K562 (cell line): ENCODE data around the gene PARP11. TPM values are rescaled to one million over a fixed set of nuclear protein-coding genes. Genes with fewer than 3 reads are reported as not detected.

Experiments
- ATAC-seq: fragments of 200-7000 bp; cut with Tn5 transposase; 3 replicates; pipeline ENCODE4 v1.9.1; 2020; ENCODE audit warnings: moderate library complexity
- BruUV-seq: library from RNA; stranded (reverse); fragments of 400-500 nt; replicated peaks from 2 replicates; lab custom pipeline; 2021; lab: Mats Ljungman, UMichigan
- CTCF ChIA-PET: fragments of 300-600 bp; formaldehyde crosslinking; extraction: SDS; loops from one replicate; lab custom pipeline; 2021; ENCODE audit warnings: low intra/inter-chr PET ratio; lab: Yijun Ruan, JAX
- POLR2A ChIA-PET: fragments of 300-600, 350-650 bp; sonication (Branson Sonifier 250); formaldehyde crosslinking; extraction: SDS; loops from one replicate; lab custom pipeline; 2021; ENCODE audit warnings: antibody characterized with exemption, inconsistent platforms; lab: Yijun Ruan, JAX
- DNase-seq, 4 experiments: peaks; one replicate each; pipeline versions ENCODE4 v3.0.0 to v3.0.0-alpha.2; 2011 to 2018; ENCODE audit warnings: low spot score in 3 of 4, mixed read lengths in 3 of 4; ENCODE audit errors: extremely low read depth in 1 of 4
- FAIRE-seq: peaks from 2 replicates; lab custom pipeline; 2011; peaks lifted over from hg19 to GRCh38; lab: Jason Lieb, UNC
- H2AFZ ChIP-seq: 2 replicates; pipeline ENCODE4 v1.6.0; 2011; ENCODE audit warnings: low read depth, low read length, control low read depth, inconsistent platforms
- H3K27ac ChIP-seq: fragments of 200-600 bp; 3 replicates; pipeline ENCODE4 v1.8.0; 2011; ENCODE audit warnings: low read depth, mild to moderate bottlenecking, control low read depth, inconsistent platforms, low read length, moderate library complexity, mixed read lengths; ENCODE audit errors: extremely low read depth
- H3K27me3 ChIP-seq, 2 experiments: fragments of 300-600 bp in 1 of 2; 2 replicates in 1 of 2; 3 replicates in 1 of 2; pipeline versions ENCODE4 v1.6.0 to v1.8.0; 2011; ENCODE audit warnings: inconsistent platforms in 2 of 2, low read length in 2 of 2, mild to moderate bottlenecking in 1 of 2, mixed read lengths in 1 of 2, moderate library complexity in 1 of 2; ENCODE audit not compliant: control insufficient read depth in 2 of 2, insufficient read depth in 2 of 2
- H3K36me3 ChIP-seq: fragments of 300-600 bp; 3 replicates; pipeline ENCODE4 v1.8.0; 2011; ENCODE audit warnings: mild to moderate bottlenecking, low read length, inconsistent platforms; ENCODE audit not compliant: control insufficient read depth, insufficient read depth
- H3K4me1 ChIP-seq, 2 experiments: fragments of 200-600 bp in 1 of 2; replicated peaks in 1 of 2; 2 replicates in 1 of 2; 3 replicates in 1 of 2; pipeline versions ENCODE4 v1.5.1 to v1.8.0; 2011; ENCODE audit warnings: inconsistent platforms in 2 of 2, low read length in 2 of 2, mild to moderate bottlenecking in 1 of 2, mixed read lengths in 1 of 2, moderate library complexity in 1 of 2; ENCODE audit not compliant: control insufficient read depth in 2 of 2, insufficient read depth in 2 of 2
- H3K4me2 ChIP-seq: 2 replicates; pipeline ENCODE4 v1.6.1; 2011; ENCODE audit warnings: low read length, control low read depth, inconsistent platforms, mixed read lengths; ENCODE audit not compliant: insufficient read depth
- H3K4me3 ChIP-seq: fragments of 200-600 bp; sonication (generic), shearing (Covaris generic); 2 replicates; pipeline ENCODE4 v1.5.1; 2016; ENCODE audit warnings: control low read depth, inconsistent platforms
- H3K79me2 ChIP-seq: fragments of 200-600 bp; 3 replicates; pipeline ENCODE4 v1.8.0; 2011; ENCODE audit warnings: low read length, inconsistent platforms; ENCODE audit not compliant: control insufficient read depth, insufficient read depth
- H3K9ac ChIP-seq, 2 experiments: 2 replicates each; pipeline versions ENCODE4 v1.6.0 to v1.6.1; 2011; ENCODE audit warnings: low read depth in 2 of 2, low read length in 2 of 2, control low read depth in 1 of 2, inconsistent platforms in 1 of 2, mild to moderate bottlenecking in 1 of 2, mixed read lengths in 1 of 2; ENCODE audit not compliant: insufficient read depth in 1 of 2
- H3K9me1 ChIP-seq: one replicate; pipeline ENCODE4 v1.6.0; 2011; ENCODE audit warnings: inconsistent platforms, mild to moderate bottlenecking, low read length, moderate library complexity; ENCODE audit not compliant: control insufficient read depth, insufficient read depth
- H3K9me3 ChIP-seq: replicated peaks from 2 replicates; pipeline ENCODE4 v1.5.1; 2011; ENCODE audit warnings: low read depth, low read length, inconsistent platforms; ENCODE audit not compliant: control insufficient read depth, insufficient read depth
- H4K20me1 ChIP-seq: replicated peaks from 2 replicates; pipeline ENCODE4 v1.6.1; 2011; ENCODE audit warnings: low read length, inconsistent platforms, mixed read lengths; ENCODE audit not compliant: control insufficient read depth, insufficient read depth
- ZNF347 ChIP-seq: fragments of 450-650 bp; formaldehyde crosslinking; IDR thresholded peaks from 2 replicates; pipeline ENCODE4 v1.4.0; 2020; ENCODE audit warnings: low read depth, mild to moderate bottlenecking, moderate library complexity
- WGBS: fragments of 100-300 bp; shearing (Covaris generic); methylation state at CpG from one replicate; pipeline ENCODE4 v1.1.6; 2016; ENCODE audit warnings: low coverage, mixed read lengths; ENCODE audit not compliant: insufficient coverage; ENCODE audit errors: missing lambda C conversion rate; 5-methylcytosine and 5-hydroxymethylcytosine counted together
- in situ Hi-C: fragments of 300-500 bp; cut with MboI; formaldehyde crosslinking; loops from 4 replicates; pipeline ENCODE4 v1.15.0; 2018; ENCODE audit warnings: inconsistent platforms, mixed read lengths
- intact Hi-C: fragments of 100-400 bp; cut with micrococcal nuclease; formaldehyde crosslinking; loops from 2 replicates; pipeline ENCODE4 v1.14.2; 2022
- polyA plus RNA-seq, 8 experiments: library from polyadenylated mRNA; depleted of rRNA in 4 of 8; stranded (reverse) in 5 of 8; unstranded in 3 of 8; fragments of >200 nt; fragmentation: Nextera tagmentation in 2 of 8; fragmentation: Illumina TruSeq in 1 of 8; extraction: Ambion mirVana in 2 of 8; extraction: Trizol in 1 of 8; gene quantifications; 2 replicates each; pipeline versions ENCODE4 v1.2.1 to v1.2.3, GENCODE V29; 2011 to 2014; ENCODE audit warnings: inconsistent platforms in 1 of 8, missing spikeins in 1 of 8
- total RNA-seq, 7 experiments: library from RNA; depleted of rRNA in 6 of 7; stranded (reverse); fragments of >200 nt in 6 of 7; fragmentation: Illumina TruSeq in 2 of 7; extraction: Trizol in 2 of 7; gene quantifications; 2 replicates each; pipeline versions ENCODE4 v1.2.1 to v1.2.3, GENCODE V29; 2011 to 2021; ENCODE audit warnings: low replicate concordance in 1 of 7
- TF ChIP-seq, protein P1 (sequence below): fragments of 200-600 bp; sonication (generic); IDR thresholded peaks from one replicate; pipeline ENCODE4 v1.6.1; 2012; ENCODE audit warnings: mild to moderate bottlenecking, low read depth, low read length, inconsistent platforms
- TF ChIP-seq, protein P2 (sequence below): fragments of 200-800 bp; sonication (Bioruptor generic); IDR thresholded peaks from 2 replicates; pipeline ENCODE4 v1.6.1; 2017; ENCODE audit warnings: missing genetic modification characterization, missing compliant biosample characterization
- TF ChIP-seq, protein P3 (sequence below), 2 experiments: fragments of 200-800 bp in 1 of 2; sonication (Bioruptor generic) in 1 of 2; sonication (generic) in 1 of 2; formaldehyde crosslinking in 1 of 2; IDR thresholded peaks in 1 of 2; conservative IDR thresholded peaks in 1 of 2; 2 replicates each; pipeline versions ENCODE4 v1.5.0 to v1.6.1; 2016 to 2020; ENCODE audit warnings: missing compliant biosample characterization in 1 of 2, missing genetic modification characterization in 1 of 2, missing genetic modification reagents in 1 of 2

Gene PARP11
- total and polyA plus RNA-seq, 9 of the 15 experiments (the other 6 are each of a cell fraction or from before 2014, with no cell fraction given): 0.40 to 2.5 (median 1.4) TPM

DNA sequence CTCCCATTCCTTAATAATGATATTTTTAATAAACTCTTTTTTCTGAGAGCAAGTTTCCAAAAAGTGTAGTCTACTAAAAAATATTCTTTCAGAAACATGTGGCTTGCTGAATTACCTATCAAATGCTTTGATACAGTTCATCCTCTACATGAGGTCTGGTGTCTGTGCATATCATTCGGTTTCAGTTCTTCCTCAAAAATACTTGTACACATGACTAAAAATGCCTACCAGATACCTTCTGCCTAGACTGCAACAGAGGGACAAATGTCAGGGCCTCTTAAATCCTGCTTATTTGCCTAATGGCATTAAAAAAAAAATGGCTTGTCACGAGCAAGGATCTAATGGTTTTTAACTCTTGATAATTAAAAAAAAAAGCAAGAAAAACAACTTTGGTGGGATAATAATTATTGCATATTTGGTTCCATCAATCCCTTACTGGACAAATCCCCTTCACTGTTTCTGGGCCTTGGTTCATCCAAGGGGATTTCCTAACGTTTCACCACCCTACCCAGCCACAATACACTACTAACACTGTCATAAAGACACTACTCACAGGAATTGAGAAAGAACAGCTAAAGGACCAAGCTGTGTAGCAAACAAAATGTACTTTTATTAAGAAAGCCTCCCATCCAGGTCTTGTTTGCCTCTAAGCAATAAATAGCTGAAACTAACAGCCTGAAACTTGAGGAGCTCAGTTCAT is 45.7 kb downstream of the PARP11 start:
- no peaks in the 10 kb centered on the region for H3K4me1 ChIP-seq
- H3K79me2 ChIP-seq: no peaks in the 10 kb centered on the region
- no TSS peak for BruUV-seq
- H3K27ac ChIP-seq: no peak overlapping the region
- H3K9me3 ChIP-seq: no peaks in the 10 kb centered on the region
- no peaks in the 10 kb centered on the region for H3K9me1 ChIP-seq
- in situ Hi-C loops: no loop called here
- ChIA-PET CTCF (no interaction called here), POLR2A (no interaction called here)
- no peak for FAIRE-seq
- no peak for DNase-seq
- no peaks in the 10 kb centered on the region for H4K20me1 ChIP-seq
- H3K36me3 ChIP-seq: no peaks in the 10 kb centered on the region
- no peak overlapping the region for H3K4me2 ChIP-seq
- 7% methylated on average over 3 of the region's 3 CpGs for WGBS
- no peaks in the 10 kb centered on the region for H3K27me3 ChIP-seq
- no peak for ATAC-seq
- no peak overlapping the region for H3K9ac ChIP-seq
- intact Hi-C loops: no loop called here
- no peak overlapping the region for H2AFZ ChIP-seq
- no peak overlapping the region for H3K4me3 ChIP-seq
- TF ChIP-seq ZNF347 (CRISPR knock-in tag): no peak
- TF ChIP-seq, protein P1, sequence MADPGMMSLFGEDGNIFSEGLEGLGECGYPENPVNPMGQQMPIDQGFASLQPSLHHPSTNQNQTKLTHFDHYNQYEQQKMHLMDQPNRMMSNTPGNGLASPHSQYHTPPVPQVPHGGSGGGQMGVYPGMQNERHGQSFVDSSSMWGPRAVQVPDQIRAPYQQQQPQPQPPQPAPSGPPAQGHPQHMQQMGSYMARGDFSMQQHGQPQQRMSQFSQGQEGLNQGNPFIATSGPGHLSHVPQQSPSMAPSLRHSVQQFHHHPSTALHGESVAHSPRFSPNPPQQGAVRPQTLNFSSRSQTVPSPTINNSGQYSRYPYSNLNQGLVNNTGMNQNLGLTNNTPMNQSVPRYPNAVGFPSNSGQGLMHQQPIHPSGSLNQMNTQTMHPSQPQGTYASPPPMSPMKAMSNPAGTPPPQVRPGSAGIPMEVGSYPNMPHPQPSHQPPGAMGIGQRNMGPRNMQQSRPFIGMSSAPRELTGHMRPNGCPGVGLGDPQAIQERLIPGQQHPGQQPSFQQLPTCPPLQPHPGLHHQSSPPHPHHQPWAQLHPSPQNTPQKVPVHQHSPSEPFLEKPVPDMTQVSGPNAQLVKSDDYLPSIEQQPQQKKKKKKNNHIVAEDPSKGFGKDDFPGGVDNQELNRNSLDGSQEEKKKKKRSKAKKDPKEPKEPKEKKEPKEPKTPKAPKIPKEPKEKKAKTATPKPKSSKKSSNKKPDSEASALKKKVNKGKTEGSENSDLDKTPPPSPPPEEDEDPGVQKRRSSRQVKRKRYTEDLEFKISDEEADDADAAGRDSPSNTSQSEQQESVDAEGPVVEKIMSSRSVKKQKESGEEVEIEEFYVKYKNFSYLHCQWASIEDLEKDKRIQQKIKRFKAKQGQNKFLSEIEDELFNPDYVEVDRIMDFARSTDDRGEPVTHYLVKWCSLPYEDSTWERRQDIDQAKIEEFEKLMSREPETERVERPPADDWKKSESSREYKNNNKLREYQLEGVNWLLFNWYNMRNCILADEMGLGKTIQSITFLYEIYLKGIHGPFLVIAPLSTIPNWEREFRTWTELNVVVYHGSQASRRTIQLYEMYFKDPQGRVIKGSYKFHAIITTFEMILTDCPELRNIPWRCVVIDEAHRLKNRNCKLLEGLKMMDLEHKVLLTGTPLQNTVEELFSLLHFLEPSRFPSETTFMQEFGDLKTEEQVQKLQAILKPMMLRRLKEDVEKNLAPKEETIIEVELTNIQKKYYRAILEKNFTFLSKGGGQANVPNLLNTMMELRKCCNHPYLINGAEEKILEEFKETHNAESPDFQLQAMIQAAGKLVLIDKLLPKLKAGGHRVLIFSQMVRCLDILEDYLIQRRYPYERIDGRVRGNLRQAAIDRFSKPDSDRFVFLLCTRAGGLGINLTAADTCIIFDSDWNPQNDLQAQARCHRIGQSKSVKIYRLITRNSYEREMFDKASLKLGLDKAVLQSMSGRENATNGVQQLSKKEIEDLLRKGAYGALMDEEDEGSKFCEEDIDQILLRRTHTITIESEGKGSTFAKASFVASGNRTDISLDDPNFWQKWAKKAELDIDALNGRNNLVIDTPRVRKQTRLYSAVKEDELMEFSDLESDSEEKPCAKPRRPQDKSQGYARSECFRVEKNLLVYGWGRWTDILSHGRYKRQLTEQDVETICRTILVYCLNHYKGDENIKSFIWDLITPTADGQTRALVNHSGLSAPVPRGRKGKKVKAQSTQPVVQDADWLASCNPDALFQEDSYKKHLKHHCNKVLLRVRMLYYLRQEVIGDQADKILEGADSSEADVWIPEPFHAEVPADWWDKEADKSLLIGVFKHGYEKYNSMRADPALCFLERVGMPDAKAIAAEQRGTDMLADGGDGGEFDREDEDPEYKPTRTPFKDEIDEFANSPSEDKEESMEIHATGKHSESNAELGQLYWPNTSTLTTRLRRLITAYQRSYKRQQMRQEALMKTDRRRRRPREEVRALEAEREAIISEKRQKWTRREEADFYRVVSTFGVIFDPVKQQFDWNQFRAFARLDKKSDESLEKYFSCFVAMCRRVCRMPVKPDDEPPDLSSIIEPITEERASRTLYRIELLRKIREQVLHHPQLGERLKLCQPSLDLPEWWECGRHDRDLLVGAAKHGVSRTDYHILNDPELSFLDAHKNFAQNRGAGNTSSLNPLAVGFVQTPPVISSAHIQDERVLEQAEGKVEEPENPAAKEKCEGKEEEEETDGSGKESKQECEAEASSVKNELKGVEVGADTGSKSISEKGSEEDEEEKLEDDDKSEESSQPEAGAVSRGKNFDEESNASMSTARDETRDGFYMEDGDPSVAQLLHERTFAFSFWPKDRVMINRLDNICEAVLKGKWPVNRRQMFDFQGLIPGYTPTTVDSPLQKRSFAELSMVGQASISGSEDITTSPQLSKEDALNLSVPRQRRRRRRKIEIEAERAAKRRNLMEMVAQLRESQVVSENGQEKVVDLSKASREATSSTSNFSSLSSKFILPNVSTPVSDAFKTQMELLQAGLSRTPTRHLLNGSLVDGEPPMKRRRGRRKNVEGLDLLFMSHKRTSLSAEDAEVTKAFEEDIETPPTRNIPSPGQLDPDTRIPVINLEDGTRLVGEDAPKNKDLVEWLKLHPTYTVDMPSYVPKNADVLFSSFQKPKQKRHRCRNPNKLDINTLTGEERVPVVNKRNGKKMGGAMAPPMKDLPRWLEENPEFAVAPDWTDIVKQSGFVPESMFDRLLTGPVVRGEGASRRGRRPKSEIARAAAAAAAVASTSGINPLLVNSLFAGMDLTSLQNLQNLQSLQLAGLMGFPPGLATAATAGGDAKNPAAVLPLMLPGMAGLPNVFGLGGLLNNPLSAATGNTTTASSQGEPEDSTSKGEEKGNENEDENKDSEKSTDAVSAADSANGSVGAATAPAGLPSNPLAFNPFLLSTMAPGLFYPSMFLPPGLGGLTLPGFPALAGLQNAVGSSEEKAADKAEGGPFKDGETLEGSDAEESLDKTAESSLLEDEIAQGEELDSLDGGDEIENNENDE: no peak
- TF ChIP-seq, protein P2, sequence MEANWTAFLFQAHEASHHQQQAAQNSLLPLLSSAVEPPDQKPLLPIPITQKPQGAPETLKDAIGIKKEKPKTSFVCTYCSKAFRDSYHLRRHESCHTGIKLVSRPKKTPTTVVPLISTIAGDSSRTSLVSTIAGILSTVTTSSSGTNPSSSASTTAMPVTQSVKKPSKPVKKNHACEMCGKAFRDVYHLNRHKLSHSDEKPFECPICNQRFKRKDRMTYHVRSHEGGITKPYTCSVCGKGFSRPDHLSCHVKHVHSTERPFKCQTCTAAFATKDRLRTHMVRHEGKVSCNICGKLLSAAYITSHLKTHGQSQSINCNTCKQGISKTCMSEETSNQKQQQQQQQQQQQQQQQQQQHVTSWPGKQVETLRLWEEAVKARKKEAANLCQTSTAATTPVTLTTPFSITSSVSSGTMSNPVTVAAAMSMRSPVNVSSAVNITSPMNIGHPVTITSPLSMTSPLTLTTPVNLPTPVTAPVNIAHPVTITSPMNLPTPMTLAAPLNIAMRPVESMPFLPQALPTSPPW (CRISPR knock-in tag): no peak
- TF ChIP-seq, protein P3, sequence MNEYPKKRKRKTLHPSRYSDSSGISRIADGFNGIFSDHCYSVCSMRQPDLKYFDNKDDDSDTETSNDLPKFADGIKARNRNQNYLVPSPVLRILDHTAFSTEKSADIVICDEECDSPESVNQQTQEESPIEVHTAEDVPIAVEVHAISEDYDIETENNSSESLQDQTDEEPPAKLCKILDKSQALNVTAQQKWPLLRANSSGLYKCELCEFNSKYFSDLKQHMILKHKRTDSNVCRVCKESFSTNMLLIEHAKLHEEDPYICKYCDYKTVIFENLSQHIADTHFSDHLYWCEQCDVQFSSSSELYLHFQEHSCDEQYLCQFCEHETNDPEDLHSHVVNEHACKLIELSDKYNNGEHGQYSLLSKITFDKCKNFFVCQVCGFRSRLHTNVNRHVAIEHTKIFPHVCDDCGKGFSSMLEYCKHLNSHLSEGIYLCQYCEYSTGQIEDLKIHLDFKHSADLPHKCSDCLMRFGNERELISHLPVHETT (CRISPR knock-in tag; conservative IDR thresholded peaks at IDR 0.05 in 1 of 2, IDR thresholded peaks at IDR 0.05 in 1 of 2): no peak
